Progenitor cell of endocrine pancreas (in vitro differentiated cells): Measurements from ENCODE around the gene URM1. TPM values are rescaled to one million over a fixed set of nuclear protein-coding genes. Genes with fewer than 3 reads are reported as not detected.
"Not testable (repeated sequence)": the region's sequence is repeated elsewhere in the genome, so short reads cannot be mapped to it uniquely, and the experiment has no call there.

Source experiments
- DNase-seq: peaks from one replicate; pipeline ENCODE4 v3.0.0; 2021; ENCODE audit warnings: low spot score; ENCODE audit not compliant: unreplicated experiment
- H3K27ac Mint-ChIP-seq: 2 replicates; pipeline ENCODE4 v1.8.0; 2021; ENCODE audit warnings: mild to moderate bottlenecking, moderate library complexity, mixed read lengths
- H3K27me3 Mint-ChIP-seq: 2 replicates; pipeline ENCODE4 v1.8.0; 2021; ENCODE audit warnings: mixed read lengths
- H3K36me3 Mint-ChIP-seq: 2 replicates; pipeline ENCODE4 v1.8.0; 2022; ENCODE audit warnings: mixed read lengths; ENCODE audit not compliant: insufficient read depth
- H3K4me1 Mint-ChIP-seq: 2 replicates; pipeline ENCODE4 v1.8.0; 2021; ENCODE audit warnings: low read depth, mixed read lengths
- H3K4me3 Mint-ChIP-seq: 2 replicates; pipeline ENCODE4 v1.8.0; 2021; ENCODE audit warnings: low read depth, mild to moderate bottlenecking, moderate library complexity, mixed read lengths
- H3K9me3 Mint-ChIP-seq: 2 replicates; pipeline ENCODE4 v1.8.0; 2021; ENCODE audit warnings: low read depth, mixed read lengths
- CTCF ChIP-seq: fragments of 200-600 bp; sonication (generic); IDR thresholded peaks from one replicate; pipeline ENCODE4 v1.5.0; 2021; ENCODE audit warnings: antibody characterized with exemption, mild to moderate bottlenecking; ENCODE audit not compliant: unreplicated experiment
- total RNA-seq: library from RNA; stranded (reverse); gene quantifications from 2 replicates; pipeline ENCODE4 v1.2.1, GENCODE V29; 2021

Gene URM1
- total RNA-seq, 1 donor from 2014 or later = 54.4 TPM

GRCh38 chr9:128412120-128412790 is 41.1 kb downstream of the URM1 start:
- Mint-ChIP-seq H3K27ac (no peak overlapping the region), H3K4me1 (peaks cover 17% of the 10 kb centered on the region), H3K9me3 (no peaks in the 10 kb centered on the region), H3K27me3 (peaks cover 49% of the 10 kb centered on the region), H3K36me3 (no peaks in the 10 kb centered on the region), H3K4me3 (no peak overlapping the region)
- peak; percentile 67 for DNase-seq
- peak; percentile 62 for TF ChIP-seq CTCF

GRCh38 chr9:128413728-128414127 is 42.6 kb downstream of the URM1 start:
- not testable (repeated sequence) for H3K4me3 Mint-ChIP-seq, H3K9me3 Mint-ChIP-seq, H3K27ac Mint-ChIP-seq, DNase-seq, H3K36me3 Mint-ChIP-seq
- peaks cover 43% of the 10 kb centered on the region for H3K27me3 Mint-ChIP-seq
- peaks cover 17% of the 10 kb centered on the region for H3K4me1 Mint-ChIP-seq

- no peak overlapping the region for H3K4me3 Mint-ChIP-seq
- peaks cover 46% of the 10 kb centered on the region for H3K27me3 Mint-ChIP-seq
- no peaks in the 10 kb centered on the region for H3K36me3 Mint-ChIP-seq
- H3K27ac Mint-ChIP-seq = no peak overlapping the region
- TF ChIP-seq CTCF = peak; percentile 42
- H3K9me3 Mint-ChIP-seq = no peaks in the 10 kb centered on the region
- H3K4me1 Mint-ChIP-seq = peaks cover 17% of the 10 kb centered on the region
- no peak for DNase-seq
Observed at GRCh38 chr9:128414461-128414860, 43.3 kb downstream of the URM1 start.

- Mint-ChIP-seq H3K4me3 (no peak overlapping the region), H3K27ac (no peak overlapping the region), H3K9me3 (no peaks in the 10 kb centered on the region), H3K4me1 (peaks cover 17% of the 10 kb centered on the region), H3K36me3 (no peaks in the 10 kb centered on the region), H3K27me3 (peaks cover 43% of the 10 kb centered on the region)
- TF ChIP-seq CTCF = no peak
- no peak for DNase-seq
Observed at GRCh38 chr9:128415281-128415680, 44.1 kb downstream of the URM1 start.

- H3K4me1 Mint-ChIP-seq = peaks cover 17% of the 10 kb centered on the region
- peaks cover 38% of the 10 kb centered on the region for H3K27me3 Mint-ChIP-seq
- peak overlapping the region; percentile 58 for H3K27ac Mint-ChIP-seq
- no peak for DNase-seq
- no peaks in the 10 kb centered on the region for H3K36me3 Mint-ChIP-seq
- no peaks in the 10 kb centered on the region for H3K9me3 Mint-ChIP-seq
- peak overlapping the region; percentile 40 for H3K4me3 Mint-ChIP-seq
- TF ChIP-seq CTCF = no peak
Observed at GRCh38 chr9:128416014-128416413, 44.8 kb downstream of the URM1 start.

GRCh38 chr9:128416432-128417019 is 45.4 kb downstream of the URM1 start:
- peaks cover 33% of the 10 kb centered on the region for H3K27me3 Mint-ChIP-seq
- DNase-seq = no peak
- H3K4me3 Mint-ChIP-seq = no peak overlapping the region
- peaks cover 17% of the 10 kb centered on the region for H3K4me1 Mint-ChIP-seq
- H3K9me3 Mint-ChIP-seq = no peaks in the 10 kb centered on the region
- no peak for TF ChIP-seq CTCF
- peak overlapping the region; percentile 58 for H3K27ac Mint-ChIP-seq
- H3K36me3 Mint-ChIP-seq = no peaks in the 10 kb centered on the region
